Hepatic stellate cell (primary cell): ENCODE results near the gene WDFY4.

ENCODE experiments used
- DNase-seq: peaks from one replicate; pipeline ENCODE4 v3.0.0; 2011; ENCODE audit warnings: low spot score

WDFY4 gene

DNA sequence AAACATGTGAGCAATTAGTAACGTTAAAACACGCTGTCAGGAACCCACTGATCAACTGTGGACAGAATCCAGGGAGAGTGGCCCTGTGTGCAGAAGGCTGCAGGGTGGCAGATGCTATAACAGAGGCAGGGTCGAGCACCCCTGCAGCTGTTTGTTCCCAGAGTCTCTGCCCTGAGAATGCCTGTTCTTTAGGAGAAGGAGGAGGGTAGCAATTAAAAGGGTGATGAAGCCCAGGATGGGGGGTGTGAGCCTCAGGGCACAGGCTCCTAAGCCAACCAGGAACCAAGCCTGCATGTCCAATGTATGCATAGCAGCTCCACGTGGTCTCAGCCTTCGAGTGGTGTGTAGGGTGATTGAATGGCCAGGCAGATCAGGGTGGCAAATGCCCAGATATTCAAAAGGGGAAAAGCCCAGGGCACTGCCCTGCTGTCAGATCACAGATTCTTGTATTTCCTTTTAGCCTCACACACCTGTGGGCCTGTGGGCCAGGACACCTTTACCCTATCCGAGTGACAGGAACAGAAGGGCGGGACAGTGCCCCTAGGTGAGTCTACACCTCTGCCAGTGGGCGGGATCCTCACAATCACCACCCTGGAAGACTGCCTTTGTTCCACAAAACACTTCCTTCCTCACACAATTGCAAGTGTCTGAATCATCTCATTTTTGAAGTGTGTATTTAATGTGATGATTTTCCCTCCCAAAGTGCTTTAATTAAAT, 7.3 kb downstream of the WDFY4 start:
- no peak for DNase-seq

DNA sequence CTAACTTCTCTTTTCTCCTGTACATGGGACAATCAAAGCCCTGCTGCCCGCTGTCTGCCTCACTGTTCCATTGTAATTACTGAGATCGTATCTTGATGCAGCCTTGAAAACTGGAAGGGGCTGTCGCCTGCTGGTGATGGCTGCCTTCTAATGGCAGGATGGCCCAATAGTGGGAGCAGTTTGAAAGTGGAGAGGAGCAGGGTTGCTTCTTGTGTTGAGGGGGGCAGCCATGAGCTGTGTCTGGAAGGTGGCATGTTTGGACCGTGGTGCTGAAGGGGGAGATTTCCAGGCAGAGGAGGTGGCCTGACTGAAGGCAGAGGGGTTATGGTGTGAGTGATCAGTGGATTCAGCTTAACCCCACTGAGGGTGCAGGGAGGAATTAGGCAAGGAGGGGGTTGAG, 8.1 kb downstream of the WDFY4 start:
- no peak for DNase-seq

DNA sequence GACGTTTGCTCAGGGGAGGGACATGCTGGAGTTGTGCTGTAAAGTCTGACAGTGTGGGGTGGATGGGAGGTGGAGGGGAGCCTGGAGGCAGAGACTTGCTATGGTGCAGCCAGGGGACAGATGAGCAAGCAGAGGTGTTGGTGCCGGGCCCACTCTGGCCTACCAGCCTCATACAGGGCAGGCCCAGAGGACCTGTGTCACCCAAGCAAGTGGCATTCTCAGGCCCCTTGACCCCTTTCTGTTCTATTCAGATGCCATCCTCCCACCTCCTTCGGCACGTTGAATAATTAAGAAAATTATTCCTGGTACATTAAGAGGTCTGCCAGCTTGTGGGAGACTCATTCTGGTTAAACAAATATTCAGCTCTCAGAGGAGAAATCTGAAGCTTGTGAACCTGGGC, 8.5 kb downstream of the WDFY4 start:
- no peak for DNase-seq

DNA sequence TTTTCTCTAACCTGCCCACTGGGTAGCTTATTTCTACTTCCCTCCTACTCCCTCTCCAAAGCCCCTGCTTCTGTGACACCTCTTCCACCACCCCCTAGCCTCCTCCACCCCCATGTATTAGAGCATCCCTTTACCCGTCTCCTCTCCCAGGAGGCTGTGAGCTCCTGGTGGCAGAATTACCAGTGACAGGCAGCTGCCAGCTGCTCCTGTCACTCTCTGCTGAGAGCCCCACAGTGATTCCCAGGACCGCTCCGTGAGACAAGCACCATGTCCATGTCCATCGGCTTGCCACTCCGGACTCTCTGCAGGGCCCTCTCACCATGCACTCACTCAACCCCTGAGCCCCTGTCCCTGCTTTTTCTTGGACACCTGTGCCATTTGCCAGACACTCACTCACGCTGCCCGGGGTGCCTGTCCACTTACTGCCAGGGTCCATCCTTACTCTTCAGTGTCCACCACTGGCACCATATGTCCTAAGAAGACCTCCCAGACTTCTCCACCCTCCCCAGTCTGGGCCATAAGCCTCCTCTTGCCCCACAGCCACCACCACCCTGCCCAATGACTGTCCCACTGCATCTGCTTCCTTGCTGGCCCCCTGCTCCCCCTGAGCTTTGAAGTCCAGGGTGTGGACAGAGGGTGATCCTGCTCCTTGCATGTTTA, 9.8 kb downstream of the WDFY4 start:
- DNase-seq, result no peak

DNA sequence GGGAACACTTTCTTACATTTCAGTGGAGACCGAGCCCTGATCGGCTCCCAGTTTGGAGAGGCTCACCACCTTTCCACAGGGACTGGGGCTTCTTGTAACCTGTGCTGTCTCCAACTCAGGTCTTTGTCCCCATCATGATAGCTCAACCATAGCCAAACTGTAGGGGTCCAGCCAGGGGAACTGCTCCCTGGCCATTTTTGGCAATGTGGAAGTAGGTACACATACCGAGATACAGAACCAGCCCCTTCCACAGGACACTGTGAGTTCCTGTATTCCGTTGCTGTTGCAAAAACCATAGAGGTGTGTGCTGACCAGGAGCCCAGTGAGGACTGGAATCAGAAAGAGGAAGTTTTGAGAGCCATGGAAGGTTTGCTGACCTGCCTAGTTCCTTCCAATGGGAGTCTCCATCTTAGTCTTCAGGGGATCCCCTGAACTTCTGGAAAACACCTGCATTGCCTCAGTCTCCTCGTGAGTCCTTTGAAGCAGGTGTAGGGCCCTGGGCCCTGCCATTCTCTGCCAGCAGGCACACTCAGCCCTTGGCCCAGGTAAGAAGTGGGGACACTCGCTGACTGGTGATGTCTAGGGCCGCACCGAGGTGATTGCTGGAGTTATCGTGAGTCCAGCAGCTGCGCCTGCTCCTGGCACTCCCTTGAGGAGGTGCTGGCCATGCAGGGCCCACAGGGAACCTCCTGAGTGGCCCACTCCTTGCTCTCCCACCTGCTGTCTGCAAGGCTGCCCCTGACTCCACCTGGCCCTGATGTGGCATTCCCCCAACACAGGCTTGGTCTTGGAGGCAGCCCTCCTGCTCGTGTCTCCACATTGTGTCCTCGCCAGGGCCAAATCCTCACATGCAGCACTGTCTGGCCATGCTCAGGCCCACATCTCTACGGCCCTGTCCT, 11.2 kb downstream of the WDFY4 start:
- no peak for DNase-seq

DNA sequence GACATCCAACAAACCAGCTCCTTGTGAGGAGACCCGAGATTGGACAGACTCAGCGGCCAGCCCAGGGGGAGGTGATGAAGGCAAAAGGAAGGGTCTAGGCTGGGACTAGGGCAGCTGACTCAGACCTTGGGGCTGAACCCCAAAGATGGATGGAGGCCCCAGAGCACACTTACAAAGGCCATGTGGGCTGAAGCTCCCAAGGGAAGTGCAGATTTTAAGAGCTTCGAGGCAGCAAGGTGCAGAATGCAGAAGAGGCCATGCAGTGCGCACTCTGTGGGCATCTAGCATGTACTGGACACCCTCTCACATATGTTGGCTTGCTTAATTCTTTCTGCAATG, 11.8 kb downstream of the WDFY4 start:
- DNase-seq, result no peak

DNA sequence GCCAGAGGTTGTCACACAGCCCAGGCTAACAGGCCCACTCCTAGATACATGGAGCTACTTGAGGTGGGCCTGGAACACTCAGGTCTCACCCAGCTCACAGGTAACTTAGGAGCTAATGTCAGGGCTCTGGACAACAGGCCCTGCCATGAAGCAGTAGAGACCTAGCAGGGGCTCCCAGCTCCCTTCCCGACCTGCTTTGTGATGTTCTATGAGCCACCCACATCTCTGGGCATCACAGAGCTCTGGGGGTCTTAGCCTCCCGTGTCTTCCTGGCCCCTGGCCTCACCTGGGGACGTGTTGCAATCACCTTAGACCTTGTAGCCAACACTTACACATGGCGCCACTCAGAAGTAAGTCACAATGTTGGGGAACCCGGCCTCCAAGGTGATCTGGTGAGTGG, 12.4 kb downstream of the WDFY4 start:
- no peak for DNase-seq

DNA sequence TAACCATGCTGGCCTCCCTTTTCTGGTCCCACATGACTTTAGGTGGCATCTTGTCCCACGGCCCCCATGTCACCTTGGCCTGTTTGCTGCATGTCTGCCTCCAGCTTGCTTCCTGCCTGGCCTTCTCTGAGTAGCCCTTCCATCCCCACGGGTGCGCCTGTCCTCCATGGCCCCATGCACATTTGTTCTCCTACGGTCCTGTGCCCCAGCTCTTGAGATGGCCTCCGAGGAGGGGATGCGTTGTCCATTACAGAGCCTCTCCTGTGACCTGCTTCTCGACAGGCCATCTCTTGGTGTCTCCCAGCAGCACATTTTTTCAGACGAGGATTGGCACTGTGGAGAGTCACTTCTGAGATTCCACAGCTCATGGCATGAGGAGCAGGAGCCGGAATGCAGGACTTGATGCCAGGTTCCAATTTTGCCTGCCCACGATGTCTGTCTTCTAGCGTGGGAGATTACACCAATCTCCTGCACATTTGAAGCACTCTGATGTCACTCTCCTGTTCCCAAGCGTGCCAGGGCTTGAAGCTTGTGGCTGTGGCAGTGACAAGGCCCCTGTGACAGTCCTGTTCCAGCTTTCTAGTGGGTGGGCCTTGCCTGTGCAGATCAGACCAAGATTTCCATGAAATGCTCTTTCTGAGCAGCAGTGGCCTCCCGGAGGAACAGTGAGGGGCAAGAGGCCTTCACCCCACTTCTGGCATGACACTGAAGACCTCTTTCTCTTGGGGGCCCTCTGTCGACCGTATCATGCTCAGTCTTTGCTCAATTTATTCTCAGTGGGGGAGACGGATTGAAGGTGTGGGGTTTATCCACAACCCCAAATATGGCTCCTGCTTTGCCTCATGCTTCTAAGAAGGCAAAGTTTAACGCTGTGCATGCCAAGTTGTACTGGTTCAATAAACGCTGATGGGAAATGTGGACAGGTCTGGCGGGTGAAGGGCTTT, 13.4 kb downstream of the WDFY4 start:
- DNase-seq, result no peak

DNA sequence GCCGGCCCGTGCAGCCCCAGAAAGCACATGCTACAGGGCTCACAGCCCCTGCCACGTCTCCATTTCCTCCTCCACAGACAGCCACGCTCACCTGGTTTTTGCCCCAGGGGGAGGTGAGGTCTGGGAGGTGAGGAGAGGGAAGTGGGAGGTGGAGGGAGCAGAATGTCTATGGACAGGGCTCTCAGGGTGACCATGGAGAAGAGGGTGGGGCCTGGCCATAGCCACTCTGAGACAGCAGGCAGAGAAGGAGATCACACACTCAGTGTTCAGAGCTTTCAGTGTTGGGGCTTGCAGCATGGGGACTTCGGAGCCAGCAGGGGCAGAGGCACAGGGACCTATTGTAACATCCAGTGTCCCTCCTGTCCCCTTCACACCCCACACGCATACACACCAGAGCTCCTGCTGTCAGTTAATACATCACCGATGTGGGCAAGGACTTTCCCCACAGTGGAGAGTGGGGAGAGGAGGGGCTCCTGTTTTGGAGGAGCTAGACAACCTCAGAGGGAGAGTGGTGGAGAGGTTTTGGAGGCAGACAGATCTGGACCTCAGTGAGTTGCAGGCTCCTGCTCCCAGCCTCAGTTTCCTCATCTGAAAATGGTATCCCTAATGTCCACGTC, 14.4 kb downstream of the WDFY4 start:
- no peak for DNase-seq

DNA sequence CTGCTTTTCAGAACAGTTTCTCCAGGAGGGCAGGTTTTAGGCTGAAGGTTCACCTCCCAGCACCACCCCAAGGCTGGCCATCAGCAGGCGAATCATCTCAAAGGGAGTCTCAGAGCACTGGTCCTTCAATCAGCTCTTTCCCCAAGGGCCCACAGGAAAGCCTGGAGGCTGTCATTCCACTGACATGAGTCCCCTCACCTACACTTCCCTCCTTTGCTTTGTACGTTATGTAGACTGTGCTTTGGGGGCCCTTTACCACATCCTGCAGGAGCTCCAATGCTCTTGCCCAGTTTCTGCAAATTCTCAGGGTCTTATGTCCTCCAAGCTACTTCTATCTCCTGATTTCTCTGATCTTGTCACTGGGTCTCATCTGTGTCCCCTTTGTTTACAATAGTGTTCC, 15.4 kb downstream of the WDFY4 start:
- no peak for DNase-seq

DNA sequence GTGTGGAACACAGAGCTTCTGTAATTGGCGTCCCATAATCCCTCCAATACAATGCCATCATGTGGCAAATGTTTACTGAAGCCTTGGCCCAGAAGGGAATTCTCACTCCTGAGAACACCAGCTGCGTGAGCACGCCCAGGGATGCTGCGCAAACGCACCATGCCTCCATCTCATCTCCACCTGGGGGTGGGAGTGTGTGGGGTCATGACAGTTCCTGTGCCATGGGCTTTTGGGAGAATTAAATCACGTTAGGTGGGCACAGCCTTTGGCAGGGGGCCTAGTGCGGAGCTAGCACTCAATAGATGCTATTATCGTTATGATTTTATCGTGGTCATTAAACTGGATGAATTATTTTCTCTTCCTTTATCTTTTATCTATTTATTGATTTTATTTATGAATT, 15.8 kb downstream of the WDFY4 start:
- DNase-seq, result no peak

DNA sequence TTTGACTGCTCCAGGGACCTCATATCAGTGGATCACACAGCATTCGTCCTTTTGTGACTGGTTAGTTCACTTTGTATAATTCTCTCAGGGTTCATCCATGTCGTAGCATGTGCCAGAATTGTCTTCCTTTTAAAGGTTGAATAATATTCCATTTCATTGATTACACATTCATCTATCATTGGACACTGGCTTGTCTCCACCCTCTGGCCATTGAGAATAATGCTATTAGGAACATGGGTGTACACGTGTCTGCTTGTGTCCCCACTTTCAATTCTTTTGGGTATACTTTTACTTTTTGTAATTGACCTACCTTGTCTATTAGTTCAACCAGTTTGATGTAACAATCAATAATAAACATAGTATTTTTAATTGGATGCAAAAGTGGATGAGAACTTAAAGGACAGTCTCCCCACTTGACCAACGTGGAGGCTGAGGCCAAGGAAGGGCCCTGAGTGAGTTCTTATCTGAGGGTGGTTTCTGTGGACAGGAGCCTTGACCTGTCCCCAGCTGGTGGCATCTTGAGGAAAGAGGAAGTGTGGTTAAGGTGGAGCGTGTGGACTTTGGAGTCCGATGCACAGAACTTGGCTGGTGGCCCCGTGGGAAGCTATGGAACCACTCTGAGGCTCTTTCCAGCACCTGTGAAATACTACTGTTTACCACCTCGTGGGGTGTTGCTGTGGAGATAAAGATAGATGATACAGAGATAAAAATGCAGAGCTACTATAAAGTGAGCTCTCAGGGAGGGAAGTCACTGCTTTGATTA, 16.6 kb downstream of the WDFY4 start:
- DNase-seq, result no peak

DNA sequence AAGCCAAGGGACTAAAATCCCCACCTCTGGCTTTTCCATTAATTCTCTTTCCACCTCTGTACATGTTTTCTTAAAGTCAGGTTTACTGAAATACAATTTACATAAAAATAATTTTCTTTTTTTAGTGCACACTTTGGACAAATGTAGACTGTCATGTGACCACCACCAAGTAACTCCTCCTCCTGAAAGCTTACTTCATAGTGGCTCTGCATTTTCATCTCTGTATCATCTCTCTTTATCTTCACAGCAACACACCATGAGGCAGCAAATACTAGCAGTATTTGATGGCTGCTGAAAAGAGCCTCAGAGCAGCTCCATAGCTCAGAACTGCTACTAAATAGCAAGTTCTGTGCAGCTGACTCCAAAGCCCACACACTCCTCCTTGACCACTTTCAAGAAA, 17.3 kb downstream of the WDFY4 start:
- DNase-seq, result no peak

DNA sequence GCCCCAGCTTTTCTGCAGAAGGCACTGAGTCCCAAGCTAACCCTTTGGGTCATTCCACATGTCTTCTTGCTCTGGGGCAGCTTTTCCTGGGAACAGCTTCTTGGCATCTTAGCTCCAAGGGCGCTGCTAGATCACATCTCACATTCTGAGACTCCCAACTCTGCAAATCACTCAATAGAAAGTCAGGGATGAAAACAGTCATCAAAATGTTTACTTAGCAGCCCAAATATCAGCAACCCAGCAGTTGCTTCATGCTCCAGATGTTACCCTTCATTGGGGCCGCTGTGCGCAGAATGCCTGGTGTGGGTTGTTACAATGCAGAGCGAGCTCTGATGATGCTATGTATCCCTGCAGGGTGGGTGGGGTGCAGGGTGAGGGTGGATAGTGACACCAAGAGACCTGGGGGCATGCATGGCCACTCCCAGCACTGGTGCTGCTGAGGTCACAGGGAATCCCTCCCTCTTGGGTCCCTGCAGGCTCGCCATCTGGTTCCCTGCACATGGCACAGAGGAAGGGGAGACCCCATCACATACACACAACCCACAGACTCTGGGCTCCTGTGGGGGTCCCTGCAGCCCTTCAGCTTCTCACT, 19.0 kb downstream of the WDFY4 start:
- no peak for DNase-seq

DNA sequence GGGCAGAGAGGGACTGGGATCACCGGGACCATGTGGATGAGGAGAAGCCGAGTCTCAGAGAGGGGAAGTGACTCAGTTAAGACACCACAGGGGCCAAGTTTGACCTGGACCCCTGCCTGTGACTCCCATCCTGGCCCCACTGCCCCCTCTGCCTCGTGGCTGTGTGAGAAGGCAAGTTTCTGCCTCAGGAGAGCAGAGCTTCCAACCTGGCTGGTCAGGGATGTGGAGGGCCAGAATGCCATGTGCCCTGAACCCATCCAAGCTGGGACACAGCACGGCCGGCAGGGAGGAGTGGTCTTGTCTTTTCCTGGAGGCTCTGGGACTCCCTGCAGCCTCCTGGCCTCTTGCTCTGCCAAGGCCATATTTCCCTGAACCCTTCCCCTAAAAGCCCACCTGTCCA, 19.5 kb downstream of the WDFY4 start:
- no peak for DNase-seq

DNA sequence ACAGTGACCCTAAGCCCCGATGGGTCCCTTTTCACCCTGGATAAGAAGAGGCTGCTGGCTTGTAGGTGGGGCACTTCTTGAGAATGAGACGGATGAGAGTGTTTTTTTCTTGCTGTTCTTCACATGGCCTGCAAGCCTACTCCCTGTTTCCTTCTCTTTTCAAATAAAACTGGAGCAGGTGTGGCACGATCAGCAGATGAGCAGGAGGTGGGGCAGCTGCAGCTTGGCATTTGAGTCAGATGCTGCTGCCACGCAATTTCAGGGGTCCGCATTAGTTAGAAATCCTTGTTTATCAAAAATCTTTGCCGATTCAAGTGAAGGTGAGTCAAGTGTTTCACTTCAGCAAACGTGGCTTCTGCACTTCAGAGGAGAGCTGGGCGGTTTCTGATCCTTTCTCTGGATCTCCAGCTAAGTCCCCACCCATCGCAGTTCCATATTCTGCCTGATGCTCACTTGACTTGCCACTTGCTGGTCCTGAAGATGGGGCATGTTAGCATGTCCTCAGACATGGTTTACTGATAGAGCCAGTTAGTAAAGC, 20.8 kb downstream of the WDFY4 start:
- no peak for DNase-seq

DNA sequence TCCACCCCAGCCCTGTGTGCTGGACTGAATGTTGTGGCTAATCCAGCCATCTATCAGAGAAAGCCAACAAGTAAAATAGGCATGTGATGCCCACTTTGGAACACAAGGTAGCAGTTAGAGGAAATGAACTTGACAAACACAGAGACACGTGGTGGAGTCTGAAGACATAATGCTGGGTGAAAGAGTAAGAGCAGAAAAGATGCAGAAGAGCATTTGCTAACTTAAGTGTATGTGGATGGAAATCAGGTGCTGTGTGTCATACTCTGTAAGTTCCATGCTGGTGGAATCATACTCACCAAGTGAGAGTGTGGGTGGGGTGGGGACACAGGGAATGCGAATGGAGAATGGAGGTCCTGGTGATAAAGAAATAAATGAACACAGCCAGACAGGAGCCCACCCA, 22.8 kb downstream of the WDFY4 start:
- no peak for DNase-seq

DNA sequence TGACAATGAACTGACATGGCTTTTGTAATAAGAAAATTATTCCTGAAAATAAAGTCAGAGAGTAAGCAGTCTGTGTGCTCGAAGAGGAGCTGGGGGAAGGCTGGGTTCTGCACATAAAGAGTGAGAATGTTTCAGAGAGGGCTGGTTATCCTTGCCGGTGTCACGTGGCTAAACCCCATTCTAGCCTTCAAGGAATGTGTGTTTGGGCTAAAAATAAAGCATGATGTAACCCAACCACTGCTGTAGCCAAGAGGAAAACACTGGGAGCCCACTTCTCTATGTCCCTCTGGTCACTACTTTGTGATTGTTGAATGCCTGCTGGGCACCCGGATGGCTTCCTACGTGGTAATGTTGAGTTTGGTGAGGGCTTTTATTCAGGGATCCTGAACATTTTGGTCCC, 23.5 kb downstream of the WDFY4 start:
- peak; percentile 14 for DNase-seq

DNA sequence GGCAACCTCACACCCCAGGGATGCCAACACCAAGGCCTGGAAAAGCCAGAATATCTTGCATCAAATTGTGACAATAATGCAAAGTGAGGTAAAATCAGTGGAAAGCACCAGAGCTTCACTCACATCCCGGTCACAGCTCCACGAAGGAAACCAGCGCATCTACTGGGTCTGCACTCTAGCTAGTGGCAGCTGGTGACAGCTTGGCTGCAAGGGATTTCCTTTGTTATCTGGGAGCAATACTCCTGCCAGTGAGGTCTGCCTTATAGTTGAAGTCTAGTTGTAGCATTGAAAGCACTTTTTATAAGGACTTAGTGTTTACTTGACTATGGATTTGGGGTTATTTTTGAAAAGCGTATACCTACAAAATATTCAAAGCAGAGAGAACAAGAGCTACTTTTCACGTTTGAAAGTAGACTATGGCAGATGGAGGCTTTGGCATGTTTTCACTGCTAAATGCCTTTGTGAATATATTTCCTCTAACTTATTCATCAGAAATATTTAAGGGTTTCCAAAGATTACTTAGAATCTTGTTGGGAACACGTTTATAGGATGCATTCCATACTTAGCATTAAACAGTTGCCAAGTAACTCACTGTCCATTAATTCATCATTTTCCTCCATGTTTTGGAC, 26.1 kb downstream of the WDFY4 start:
- DNase-seq, result no peak

DNA sequence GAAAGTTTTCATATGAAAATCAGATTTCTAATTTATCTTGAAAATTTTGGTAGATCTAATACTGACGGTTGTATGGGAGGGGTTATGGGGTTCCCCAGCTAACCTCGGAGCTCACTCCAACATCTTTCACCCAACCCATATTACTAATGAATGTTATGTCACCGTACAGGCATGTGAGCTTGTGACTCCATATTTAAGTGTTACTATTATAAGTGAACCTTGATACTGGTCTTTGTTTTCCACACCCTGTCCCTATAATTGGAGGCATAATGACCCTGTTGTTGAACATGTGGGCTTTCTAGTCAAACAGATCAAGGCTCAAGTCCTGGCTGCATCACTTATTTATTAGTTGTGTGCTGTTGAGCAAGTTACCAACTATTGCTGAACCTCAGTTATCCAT, 27.2 kb downstream of the WDFY4 start:
- DNase-seq, result no peak
